NCI-H460 (cell line): ENCODE data around the gene CHCHD6. TPM values are rescaled to one million over a fixed set of nuclear protein-coding genes. Genes with fewer than 3 reads are reported as not detected.

Source experiments
- DNase-seq: peaks from one replicate; pipeline ENCODE4 v3.0.0-alpha.2; 2016; ENCODE audit warnings: low read depth; ENCODE audit errors: extremely low read depth
- total RNA-seq: library from RNA; depleted of rRNA; stranded (reverse); fragments of >200 nt; shearing (Covaris generic); gene quantifications from 2 replicates; pipeline ENCODE4 v1.2.3, GENCODE V29; 2014; rRNA removed

CHCHD6 gene
- total RNA-seq, 1 experiment from 2014 or later = 24.2 TPM

GRCh38 chr3:126998320-126998719 is 294.3 kb downstream of the CHCHD6 start:
- no peak for DNase-seq

DNA sequence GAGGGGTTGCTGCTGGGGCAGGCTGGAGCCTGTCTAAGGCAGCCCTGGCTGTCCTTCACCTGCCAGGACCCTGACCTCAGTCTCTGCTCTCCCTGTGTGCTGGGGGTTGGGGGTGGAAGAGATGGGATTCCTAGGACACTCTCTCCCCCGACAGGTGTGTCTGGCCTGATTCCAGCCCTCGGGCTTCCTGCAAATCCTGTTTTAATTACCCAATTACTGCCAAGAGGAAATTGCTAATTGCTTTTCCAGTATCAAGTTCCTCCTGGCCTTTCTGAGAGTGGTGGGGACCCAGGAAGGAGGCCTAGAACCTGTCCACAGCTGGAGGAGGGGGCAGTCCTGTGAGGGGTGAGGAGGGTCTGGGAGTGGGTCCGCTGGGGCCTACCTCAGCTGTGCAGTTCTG is 294.7 kb downstream of the CHCHD6 start:
- no peak for DNase-seq

GRCh38 chr3:126999383-126999782 is 295.3 kb downstream of the CHCHD6 start:
- no peak for DNase-seq

DNA sequence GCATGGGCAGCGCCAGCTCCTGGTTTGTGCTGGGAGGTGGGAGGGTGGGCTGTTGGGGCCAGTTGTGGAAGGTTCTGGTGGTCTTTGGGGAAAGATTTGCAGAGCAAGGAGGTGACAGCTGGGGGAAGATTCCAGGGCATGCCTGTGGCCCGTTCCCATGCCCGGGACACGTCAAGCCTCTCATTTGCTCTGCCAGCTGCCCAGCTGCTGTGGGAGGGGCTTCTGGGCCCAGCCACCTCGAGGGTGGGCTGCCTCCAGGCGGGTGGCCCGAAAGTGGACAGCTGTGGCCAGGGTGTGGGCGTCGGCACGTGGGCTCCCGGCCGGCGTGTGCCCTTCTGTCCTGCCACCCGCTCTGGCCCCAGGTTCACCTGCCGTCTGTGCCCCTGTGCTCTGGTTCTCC is 296.1 kb downstream of the CHCHD6 start:
- no peak for DNase-seq

DNA sequence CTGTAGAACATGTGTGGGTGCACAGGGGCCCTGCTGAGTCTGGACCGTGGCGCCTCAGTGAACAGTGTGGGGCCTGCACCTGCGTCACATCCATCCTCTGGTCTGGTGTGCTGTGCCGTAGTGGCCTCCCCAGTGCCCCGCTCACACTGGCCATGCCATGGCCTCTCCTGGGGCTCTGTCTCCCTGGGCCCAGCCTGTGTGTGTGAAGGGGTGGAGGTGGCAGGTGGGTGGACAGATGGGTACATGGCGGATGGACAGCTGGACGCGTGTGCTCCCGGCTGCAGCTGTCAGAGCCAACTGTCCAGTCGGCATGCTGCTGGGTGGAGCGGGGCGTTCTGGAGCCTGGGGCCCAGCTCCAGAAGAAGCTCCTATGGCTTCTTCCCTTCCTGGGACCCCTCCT is 296.7 kb downstream of the CHCHD6 start:
- no peak for DNase-seq

GRCh38 chr3:127001486-127002194 is 297.6 kb downstream of the CHCHD6 start:
- DNase-seq = no peak

- DNase-seq = no peak
These were observed 298.4 kb downstream of the CHCHD6 start for GRCh38 chr3:127002195-127003174.

DNA sequence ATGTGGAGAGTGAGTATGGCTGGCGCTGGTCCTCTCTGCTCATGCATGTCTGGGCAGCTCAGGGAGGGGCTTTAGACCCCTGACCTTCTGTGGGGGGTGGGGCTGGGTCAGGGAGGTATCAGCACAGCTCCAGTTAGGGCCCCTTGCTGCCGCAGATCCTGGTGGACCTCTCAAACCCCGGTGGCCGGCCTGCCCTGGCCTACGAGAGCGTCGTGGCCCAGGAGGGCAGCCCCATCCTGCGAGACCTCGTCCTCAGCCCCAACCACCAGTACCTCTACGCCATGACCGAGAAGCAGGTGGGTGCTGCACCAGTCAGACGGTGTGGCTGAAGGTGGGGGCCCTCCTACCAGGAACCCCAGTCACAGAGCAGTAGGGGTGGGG is 299.1 kb downstream of the CHCHD6 start:
- DNase-seq = no peak

DNA sequence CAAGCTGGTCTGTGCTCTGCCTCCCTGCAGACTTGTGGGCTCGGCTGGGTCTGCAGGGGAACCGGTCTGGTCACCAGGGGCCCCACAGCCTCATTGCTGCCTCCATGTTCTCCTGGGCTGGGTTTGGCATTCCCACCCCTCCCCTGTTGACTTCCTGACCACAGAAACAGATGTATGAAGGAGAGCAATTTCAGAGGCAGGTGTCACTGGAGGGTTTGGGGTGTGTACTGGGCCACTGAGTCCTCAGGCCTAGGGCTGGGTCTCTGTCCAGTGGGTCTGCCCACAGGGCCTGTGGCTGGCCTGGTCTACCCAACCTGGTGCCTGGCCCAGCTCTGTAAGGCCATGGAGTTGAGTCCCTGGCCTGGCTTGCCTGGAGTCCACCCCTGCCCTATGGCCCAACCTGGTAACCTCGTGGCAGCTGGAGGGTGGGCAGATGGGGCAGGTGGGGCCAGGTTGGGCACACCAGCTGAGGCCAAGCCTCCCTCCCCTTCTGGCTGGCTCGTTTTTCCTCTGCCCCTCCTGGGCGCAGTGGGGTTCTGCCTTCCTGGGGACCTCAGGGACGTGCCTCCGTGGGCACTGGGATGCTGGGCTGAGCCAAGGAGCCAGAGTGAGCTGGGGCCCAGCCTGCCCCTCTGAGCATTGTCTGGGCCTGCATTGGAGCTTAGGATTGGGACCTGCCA is 299.7 kb downstream of the CHCHD6 start:
- no peak for DNase-seq

- no peak for DNase-seq
These were observed 300.8 kb downstream of the CHCHD6 start for GRCh38 chr3:127004641-127005397.

- DNase-seq = no peak
These were observed 301.9 kb downstream of the CHCHD6 start for GRCh38 chr3:127005864-127006500.

GRCh38 chr3:127006781-127007436 is 302.9 kb downstream of the CHCHD6 start:
- no peak for DNase-seq

DNA sequence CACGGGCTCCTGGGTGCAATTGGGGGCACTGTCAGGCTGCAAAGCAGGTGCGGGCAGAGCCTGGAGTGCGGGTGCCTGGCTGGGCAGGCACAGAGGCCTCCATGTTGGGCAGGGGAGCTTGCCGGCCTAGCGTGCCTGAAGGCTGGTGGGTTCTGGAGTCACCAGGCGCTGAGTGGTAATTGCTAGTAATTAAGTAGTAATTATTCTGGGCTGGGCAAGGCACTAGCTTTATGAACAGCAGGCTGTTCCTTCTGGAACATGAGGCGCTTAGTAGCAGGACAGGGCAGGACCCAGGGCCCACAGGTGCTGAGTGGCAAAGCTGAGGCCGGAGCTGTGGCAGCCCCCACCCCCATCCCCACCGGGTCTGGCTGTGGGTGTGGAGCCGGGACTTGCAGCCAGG is 304.2 kb downstream of the CHCHD6 start:
- no peak for DNase-seq

DNA sequence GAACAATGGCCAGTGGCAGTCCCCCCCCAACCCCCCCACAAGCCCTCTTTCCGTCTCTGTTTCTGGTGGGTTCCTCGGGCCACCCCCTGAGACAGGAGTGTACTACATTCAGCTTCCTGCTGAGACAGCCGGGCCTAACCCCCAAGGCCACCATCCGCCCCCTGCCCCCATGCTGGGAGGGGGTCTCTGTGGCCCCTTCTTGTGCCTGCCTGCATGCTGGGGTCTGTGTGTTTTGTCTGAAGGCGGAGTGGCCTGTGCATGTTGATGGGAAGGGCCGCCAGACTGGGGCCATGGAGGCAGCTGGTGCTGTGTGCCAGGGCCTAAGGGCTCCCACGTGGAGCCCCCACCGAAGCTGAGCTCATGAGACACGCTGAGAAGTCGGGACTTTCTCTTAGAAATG is 305.5 kb downstream of the CHCHD6 start:
- no peak for DNase-seq

Other genes starting within 250 kb of the CHCHD6 start
- gene ZXDC, start 228.3 kb upstream of the CHCHD6 start, total RNA-seq = 19.5 and 20.6 TPM in 2 replicates
- not detected in 2 replicates for gene UROC1, start 186.5 kb upstream of the CHCHD6 start, total RNA-seq
- not detected in 2 replicates for gene CHST13, start 180.1 kb upstream of the CHCHD6 start, total RNA-seq
- not detected in 2 replicates for gene C3orf22, start 145.3 kb upstream of the CHCHD6 start, total RNA-seq
- gene TXNRD3, start 49.1 kb upstream of the CHCHD6 start, total RNA-seq = 4.2 and 5.6 TPM in 2 replicates